GF-D8 (cell line): Measurements from ENCODE around the gene CTDSPL.
"Not testable (repeated sequence)": the region's sequence is repeated elsewhere in the genome, so short reads cannot be mapped to it uniquely, and the experiment has no call there.

Experiments
- DNase-seq: peaks from one replicate; lab custom pipeline; 2025; lab: John Stamatoyannopoulos, UW

The CTDSPL gene

GRCh38 chr3:37861620-37862041 lies at the start of gene CTDSPL:
TSS of gene CTDSPL (plus strand) at chr3:37861880. CDS start at chr3:37862200, 320 bp downstream.
- no peak for DNase-seq

- DNase-seq, result no peak
Measured at GRCh38 chr3:37812499-37812896, 49.2 kb upstream of the CTDSPL start.

GRCh38 chr3:37813403-37813802 lies 48.3 kb upstream of the CTDSPL start:
- no peak for DNase-seq

- no peak for DNase-seq
Measured at GRCh38 chr3:37814547-37814946, 47.1 kb upstream of the CTDSPL start.

GRCh38 chr3:37815156-37815555 lies 46.5 kb upstream of the CTDSPL start:
- not testable (repeated sequence) for DNase-seq

GRCh38 chr3:37816271-37816670 lies 45.4 kb upstream of the CTDSPL start:
- no peak for DNase-seq

- DNase-seq, result no peak
Measured at GRCh38 chr3:37819591-37819990, 42.1 kb upstream of the CTDSPL start.

- no peak for DNase-seq
Measured at GRCh38 chr3:37820286-37820685, 41.4 kb upstream of the CTDSPL start.

- DNase-seq, result no peak
Measured at GRCh38 chr3:37823189-37823588, 38.5 kb upstream of the CTDSPL start.

- no peak for DNase-seq
Measured at GRCh38 chr3:37824090-37824953, 37.4 kb upstream of the CTDSPL start.

- no peak for DNase-seq
Measured at GRCh38 chr3:37824954-37825328, 36.7 kb upstream of the CTDSPL start.

- DNase-seq, result no peak
Measured at GRCh38 chr3:37825744-37826400, 35.8 kb upstream of the CTDSPL start.

- DNase-seq, result no peak
Measured at GRCh38 chr3:37826502-37826901, 35.2 kb upstream of the CTDSPL start.

- no peak for DNase-seq
Measured at GRCh38 chr3:37826933-37827332, 34.7 kb upstream of the CTDSPL start.

- no peak for DNase-seq
Measured at GRCh38 chr3:37832480-37832879, 29.2 kb upstream of the CTDSPL start.

GRCh38 chr3:37833302-37834186 lies 28.1 kb upstream of the CTDSPL start:
- no peak for DNase-seq

- no peak for DNase-seq
Measured at GRCh38 chr3:37836589-37836988, 25.1 kb upstream of the CTDSPL start.

- DNase-seq, result no peak
Measured at GRCh38 chr3:37847689-37848088, 14.0 kb upstream of the CTDSPL start.

GRCh38 chr3:37849146-37849923 lies 12.3 kb upstream of the CTDSPL start:
- no peak for DNase-seq

- DNase-seq, result no peak
Measured at GRCh38 chr3:37852097-37852496, 9.6 kb upstream of the CTDSPL start.

GRCh38 chr3:37852771-37853170 lies 8.9 kb upstream of the CTDSPL start:
- no peak for DNase-seq
